ENCODE measurements around the gene PLCB1.

Gene PLCB1

DNA sequence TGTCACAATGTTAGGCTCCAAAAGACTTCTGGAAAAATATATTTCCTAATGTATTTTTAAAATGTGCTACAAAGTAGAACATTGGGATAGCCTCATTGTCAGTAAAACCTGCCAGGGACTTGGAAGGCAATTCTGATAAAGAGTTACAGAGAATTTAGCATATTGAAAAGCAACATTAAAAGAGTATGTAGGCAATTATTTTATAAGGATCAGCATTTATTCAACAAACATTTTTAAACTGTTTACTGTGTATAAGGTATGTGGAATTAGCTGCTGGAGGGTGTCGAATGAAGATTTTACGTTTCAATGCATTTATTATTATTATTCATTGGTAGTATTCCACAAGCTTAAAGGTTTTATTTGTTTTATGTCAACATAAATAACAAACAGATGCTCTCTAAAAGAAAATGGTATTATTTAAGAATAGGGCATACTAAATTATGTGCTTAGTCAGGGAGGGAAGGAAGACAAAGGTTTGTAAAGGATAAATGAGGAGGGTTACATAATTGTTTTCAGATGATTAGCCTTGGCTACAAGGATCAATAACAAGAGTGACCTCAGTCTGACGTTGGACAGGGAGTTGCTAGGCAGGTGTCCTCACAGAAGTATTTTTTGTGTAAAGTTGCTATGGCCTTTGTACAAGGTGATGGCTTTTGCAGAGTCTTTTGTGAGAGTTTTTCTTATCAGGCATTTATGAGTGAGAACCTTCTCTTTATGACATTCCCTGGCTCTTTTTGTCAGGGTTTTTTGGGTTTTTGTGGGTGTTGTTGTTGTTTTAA lies 623.5 kb downstream of the PLCB1 start:
- no peak for TF ChIP-seq CTCF (IDR thresholded peaks at IDR 0.05; ENCODE audit: control insufficient read depth, insufficient read depth, low read depth, low read length, missing control alignments)
- DNase-seq (ENCODE audit: low read depth) = no peak
- no peak overlapping the region for H3K4me3 ChIP-seq (ENCODE audit: control insufficient read depth, low read depth, low read length)

- H3K4me3 ChIP-seq (ENCODE audit: control insufficient read depth, low read depth, low read length) = no peak overlapping the region
- no peak for DNase-seq (ENCODE audit: low read depth)
- no peak for TF ChIP-seq CTCF (IDR thresholded peaks at IDR 0.05; ENCODE audit: control insufficient read depth, insufficient read depth, low read depth, low read length, missing control alignments)
These were observed 624.3 kb downstream of the PLCB1 start for GRCh38 chr20:8756410-8756809.

DNA sequence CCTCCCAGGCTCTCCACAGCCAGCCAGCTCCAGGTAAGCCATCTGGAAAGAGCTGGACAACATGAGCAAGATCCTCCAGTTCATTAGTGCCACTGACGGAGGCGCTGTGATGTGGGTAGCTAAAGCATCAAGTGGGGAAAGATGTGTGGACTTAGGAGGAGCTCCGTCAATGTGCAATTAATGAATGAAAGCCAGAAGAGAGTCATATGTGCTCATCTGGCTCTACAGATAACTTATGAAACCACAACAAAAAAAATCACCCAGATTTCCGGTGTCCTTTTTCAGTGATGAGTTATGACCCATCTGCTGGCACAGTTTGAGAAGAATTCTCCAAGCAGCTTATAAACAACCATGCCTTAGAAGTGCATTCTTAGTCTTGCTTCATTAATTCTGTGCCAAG lies 625.1 kb downstream of the PLCB1 start:
- DNase-seq (ENCODE audit: low read depth) = peak; percentile 82
- H3K4me3 ChIP-seq (ENCODE audit: control insufficient read depth, low read depth, low read length) = no peak overlapping the region
- no peak for TF ChIP-seq CTCF (IDR thresholded peaks at IDR 0.05; ENCODE audit: control insufficient read depth, insufficient read depth, low read depth, low read length, missing control alignments)

GRCh38 chr20:8764344-8764962 lies 632.4 kb downstream of the PLCB1 start:
- DNase-seq (ENCODE audit: low read depth) = peak; percentile 81
- H3K4me3 ChIP-seq (ENCODE audit: control insufficient read depth, low read depth, low read length) = no peak overlapping the region
- no peak for TF ChIP-seq CTCF (IDR thresholded peaks at IDR 0.05; ENCODE audit: control insufficient read depth, insufficient read depth, low read depth, low read length, missing control alignments)

- no peak for TF ChIP-seq CTCF (IDR thresholded peaks at IDR 0.05; ENCODE audit: control insufficient read depth, insufficient read depth, low read depth, low read length, missing control alignments)
- DNase-seq (ENCODE audit: low read depth) = no peak
- H3K4me3 ChIP-seq (ENCODE audit: control insufficient read depth, low read depth, low read length) = no peak overlapping the region
These were observed 634.9 kb downstream of the PLCB1 start for GRCh38 chr20:8766868-8767390.

- no peak for DNase-seq (ENCODE audit: low read depth)
- no peak overlapping the region for H3K4me3 ChIP-seq (ENCODE audit: control insufficient read depth, low read depth, low read length)
- no peak for TF ChIP-seq CTCF (IDR thresholded peaks at IDR 0.05; ENCODE audit: control insufficient read depth, insufficient read depth, low read depth, low read length, missing control alignments)
These were observed 642.3 kb downstream of the PLCB1 start for GRCh38 chr20:8774412-8774811.

Measured in AG09309 (cell line).